Stimulated activated CD4-positive, alpha-beta T cell treated with anti-CD3 and anti-CD28 coated beads, Interleukin-15, amount 100 ng/mL, for 1 hour (primary cell): Measurements from ENCODE around the gene CPN2.

Experiments used
- DNase-seq, 2 donors: peaks; one replicate each; pipeline ENCODE4 v3.0.0-alpha.2; 2020; ENCODE audit warnings: low read depth in 1 of 2, low spot score in 1 of 2

Gene CPN2

DNA sequence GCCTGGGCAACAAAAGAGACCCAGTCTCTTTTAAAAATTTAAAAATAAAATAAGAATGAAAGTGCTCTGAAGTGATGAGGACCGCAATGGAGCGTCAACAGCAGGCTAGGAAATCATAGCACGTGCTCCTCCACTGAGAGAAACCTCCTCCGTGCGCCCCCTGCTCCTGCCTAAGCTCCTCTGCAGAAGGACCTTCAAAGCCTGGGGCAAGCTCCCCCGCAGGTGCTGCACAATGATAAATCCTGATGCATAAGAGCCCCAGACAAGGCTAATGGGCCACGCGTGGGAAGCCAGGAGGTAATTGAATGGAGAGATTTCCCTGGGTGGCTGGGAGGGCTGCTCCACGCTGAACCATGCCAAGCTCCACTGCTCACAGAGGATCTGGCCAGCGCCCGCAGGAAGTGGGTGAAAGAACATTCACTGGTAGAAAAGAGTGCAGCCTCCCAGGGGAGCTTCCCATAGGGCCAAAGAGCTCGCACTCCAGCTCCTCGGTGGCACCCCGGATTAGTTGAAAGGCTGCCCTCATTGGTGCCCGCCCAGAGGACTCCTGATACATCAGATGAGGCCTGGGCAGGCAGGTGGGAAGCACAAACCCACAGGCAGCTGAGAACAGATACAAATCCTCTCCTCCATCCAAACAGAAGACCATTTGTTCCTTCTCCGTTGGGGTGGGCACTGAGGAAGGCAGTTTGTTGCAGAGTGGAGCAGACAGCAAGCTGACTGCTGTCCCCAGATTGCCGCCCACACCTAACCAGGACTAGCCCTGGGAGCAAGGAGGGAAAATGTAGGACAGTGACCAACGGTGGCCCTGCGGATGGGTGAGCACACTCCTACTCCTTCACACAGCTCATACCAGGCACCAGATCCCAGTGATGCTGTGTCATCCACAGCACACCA is 52.5 kb downstream of the CPN2 start:
- DNase-seq = no peak

GRCh38 chr3:194296454-194297263 is 54.5 kb downstream of the CPN2 start:
- DNase-seq = no peak

GRCh38 chr3:194294895-194295214 is 56.3 kb downstream of the CPN2 start:
- DNase-seq = no peak

- DNase-seq = no peak
Measured at GRCh38 chr3:194294199-194294894, 56.8 kb downstream of the CPN2 start.

GRCh38 chr3:194293546-194294198 is 57.5 kb downstream of the CPN2 start:
- no peak for DNase-seq

GRCh38 chr3:194292331-194292730 is 58.8 kb downstream of the CPN2 start:
- DNase-seq = no peak
